Activated CD4-positive, alpha-beta T cell treated with anti-CD3 and anti-CD28 coated beads, Interleukin-2, amount 10 ng/mL, durations not matched to agents 24 days and 14 days (primary cell): ENCODE measurements around the gene SYCP2L. TPM values are rescaled to one million over a fixed set of nuclear protein-coding genes. Genes with fewer than 3 reads are reported as not detected.
"Not testable (repeated sequence)": the region's sequence is repeated elsewhere in the genome, so short reads cannot be mapped to it uniquely, and the experiment has no call there.

Experiments
- DNase-seq: peaks from one replicate; pipeline ENCODE4 v3.0.0; 2022
- H3K27ac Mint-ChIP-seq: one replicate; pipeline ENCODE4 v1.8.0; 2022; ENCODE audit warnings: mild to moderate bottlenecking, mixed read lengths
- H3K27me3 Mint-ChIP-seq: one replicate; pipeline ENCODE4 v1.8.0; 2022; ENCODE audit warnings: mixed read lengths
- H3K36me3 Mint-ChIP-seq: one replicate; pipeline ENCODE4 v1.8.0; 2022; ENCODE audit warnings: low read depth, mild to moderate bottlenecking, mixed read lengths
- H3K4me1 Mint-ChIP-seq: one replicate; pipeline ENCODE4 v1.8.0; 2021; ENCODE audit warnings: mixed read lengths
- H3K4me3 Mint-ChIP-seq: one replicate; pipeline ENCODE4 v1.8.0; 2022; ENCODE audit warnings: mild to moderate bottlenecking, moderate library complexity, mixed read lengths
- H3K9me3 Mint-ChIP-seq: one replicate; pipeline ENCODE4 v1.8.0; 2021; ENCODE audit warnings: mixed read lengths
- intact Hi-C: fragments of 100-400 bp; cut with micrococcal nuclease; formaldehyde crosslinking; loops from one replicate; pipeline ENCODE4 v1.15.1; 2023
- total RNA-seq: library from RNA; stranded (reverse); gene quantifications from 2 replicates; pipeline ENCODE4 v1.2.3, GENCODE V29; 2022

The SYCP2L gene
- total RNA-seq, 1 donor from 2014 or later: not detected

GRCh38 chr6:10979603-10980002 is 92.8 kb downstream of the SYCP2L start:
- no peaks in the 10 kb centered on the region for H3K27me3 Mint-ChIP-seq
- DNase-seq: no peak
- no peaks in the 10 kb centered on the region for H3K4me1 Mint-ChIP-seq
- H3K36me3 Mint-ChIP-seq: no peaks in the 10 kb centered on the region
- intact Hi-C loops: no loop called here
- no peak overlapping the region for H3K4me3 Mint-ChIP-seq
- no peaks in the 10 kb centered on the region for H3K9me3 Mint-ChIP-seq
- no peak overlapping the region for H3K27ac Mint-ChIP-seq

- intact Hi-C loops: no loop called here
- no peak overlapping the region for H3K4me3 Mint-ChIP-seq
- no peaks in the 10 kb centered on the region for H3K36me3 Mint-ChIP-seq
- H3K27me3 Mint-ChIP-seq: no peaks in the 10 kb centered on the region
- no peak for DNase-seq
- H3K27ac Mint-ChIP-seq: no peak overlapping the region
- no peaks in the 10 kb centered on the region for H3K9me3 Mint-ChIP-seq
- H3K4me1 Mint-ChIP-seq: no peaks in the 10 kb centered on the region
These were observed 94.6 kb downstream of the SYCP2L start for GRCh38 chr6:10981409-10981808.

GRCh38 chr6:10984959-10985358 is 98.1 kb downstream of the SYCP2L start:
- H3K27me3 Mint-ChIP-seq, intact Hi-C loops, H3K4me3 Mint-ChIP-seq, H3K36me3 Mint-ChIP-seq, H3K4me1 Mint-ChIP-seq, H3K27ac Mint-ChIP-seq, H3K9me3 Mint-ChIP-seq, DNase-seq: not testable (repeated sequence)

GRCh38 chr6:10989587-10989986 is 102.7 kb downstream of the SYCP2L start:
- intact Hi-C loops: no loop called here
- peak; percentile 37 for DNase-seq
- H3K36me3 Mint-ChIP-seq: no peaks in the 10 kb centered on the region
- no peaks in the 10 kb centered on the region for H3K9me3 Mint-ChIP-seq
- H3K27me3 Mint-ChIP-seq: peaks cover 4% of the 10 kb centered on the region
- no peak overlapping the region for H3K4me3 Mint-ChIP-seq
- H3K27ac Mint-ChIP-seq: no peak overlapping the region
- no peaks in the 10 kb centered on the region for H3K4me1 Mint-ChIP-seq

- Mint-ChIP-seq H3K4me3 (no peak overlapping the region), H3K4me1 (no peaks in the 10 kb centered on the region), H3K36me3 (no peaks in the 10 kb centered on the region), H3K27ac (no peak overlapping the region), H3K27me3 (peaks cover 4% of the 10 kb centered on the region), H3K9me3 (no peaks in the 10 kb centered on the region)
- intact Hi-C loops: no loop called here
- no peak for DNase-seq
These were observed 104.3 kb downstream of the SYCP2L start for GRCh38 chr6:10991115-10991514.

GRCh38 chr6:10993896-10994295 is 107.0 kb downstream of the SYCP2L start:
- Mint-ChIP-seq H3K27me3 (peaks cover 4% of the 10 kb centered on the region), H3K4me3 (no peak overlapping the region), H3K27ac (no peak overlapping the region), H3K4me1 (no peaks in the 10 kb centered on the region), H3K9me3 (no peaks in the 10 kb centered on the region), H3K36me3 (no peaks in the 10 kb centered on the region)
- no peak for DNase-seq
- intact Hi-C loops: no loop called here

- H3K9me3 Mint-ChIP-seq: no peaks in the 10 kb centered on the region
- no peak overlapping the region for H3K27ac Mint-ChIP-seq
- peak; percentile 29 for DNase-seq
- no peak overlapping the region for H3K4me3 Mint-ChIP-seq
- no peaks in the 10 kb centered on the region for H3K4me1 Mint-ChIP-seq
- no peaks in the 10 kb centered on the region for H3K36me3 Mint-ChIP-seq
- peaks cover 8% of the 10 kb centered on the region for H3K27me3 Mint-ChIP-seq
- intact Hi-C loops: no loop called here
These were observed 108.4 kb downstream of the SYCP2L start for GRCh38 chr6:10995114-10995707.

- H3K9me3 Mint-ChIP-seq: no peaks in the 10 kb centered on the region
- H3K4me3 Mint-ChIP-seq: no peak overlapping the region
- intact Hi-C loops: no loop called here
- H3K27ac Mint-ChIP-seq: no peak overlapping the region
- H3K36me3 Mint-ChIP-seq: no peaks in the 10 kb centered on the region
- peaks cover 10% of the 10 kb centered on the region for H3K27me3 Mint-ChIP-seq
- no peaks in the 10 kb centered on the region for H3K4me1 Mint-ChIP-seq
- DNase-seq: no peak
These were observed 113.1 kb downstream of the SYCP2L start for GRCh38 chr6:10999994-11000393.

- intact Hi-C loops: no loop called here
- no peak overlapping the region for H3K27ac Mint-ChIP-seq
- no peaks in the 10 kb centered on the region for H3K9me3 Mint-ChIP-seq
- H3K36me3 Mint-ChIP-seq: no peaks in the 10 kb centered on the region
- no peak for DNase-seq
- peaks cover 10% of the 10 kb centered on the region for H3K27me3 Mint-ChIP-seq
- no peaks in the 10 kb centered on the region for H3K4me1 Mint-ChIP-seq
- H3K4me3 Mint-ChIP-seq: no peak overlapping the region
These were observed 115.3 kb downstream of the SYCP2L start for GRCh38 chr6:11002176-11002575.

- DNase-seq, H3K27me3 Mint-ChIP-seq, H3K9me3 Mint-ChIP-seq, intact Hi-C loops, H3K4me3 Mint-ChIP-seq, H3K27ac Mint-ChIP-seq, H3K36me3 Mint-ChIP-seq, H3K4me1 Mint-ChIP-seq: not testable (repeated sequence)
These were observed 116.4 kb downstream of the SYCP2L start for GRCh38 chr6:11003297-11003696.

- no peaks in the 10 kb centered on the region for H3K4me1 Mint-ChIP-seq
- H3K27me3 Mint-ChIP-seq: peaks cover 7% of the 10 kb centered on the region
- H3K36me3 Mint-ChIP-seq: no peaks in the 10 kb centered on the region
- H3K27ac Mint-ChIP-seq: no peak overlapping the region
- no peak overlapping the region for H3K4me3 Mint-ChIP-seq
- H3K9me3 Mint-ChIP-seq: no peaks in the 10 kb centered on the region
- DNase-seq: no peak
- intact Hi-C loops: no loop called here
These were observed 119.2 kb downstream of the SYCP2L start for GRCh38 chr6:11006061-11006460.

GRCh38 chr6:11007715-11008608 is 121.1 kb downstream of the SYCP2L start:
- no peaks in the 10 kb centered on the region for H3K36me3 Mint-ChIP-seq

GRCh38 chr6:11008821-11009220 is 122.0 kb downstream of the SYCP2L start:
- peaks cover 11% of the 10 kb centered on the region for H3K27me3 Mint-ChIP-seq
- no peak for DNase-seq
- intact Hi-C loops: no loop called here

More at GRCh38 chr6:11007715-11008608, 121.1 kb downstream of the SYCP2L start:
- intact Hi-C loops: no loop called here
- no peaks in the 10 kb centered on the region for H3K9me3 Mint-ChIP-seq
- no peak overlapping the region for H3K4me3 Mint-ChIP-seq
- H3K27ac Mint-ChIP-seq: no peak overlapping the region
- no peak for DNase-seq
- H3K4me1 Mint-ChIP-seq: no peaks in the 10 kb centered on the region
- peaks cover 4% of the 10 kb centered on the region for H3K27me3 Mint-ChIP-seq

GRCh38 chr6:11009353-11009752 is 122.5 kb downstream of the SYCP2L start:
- Mint-ChIP-seq H3K4me1 (no peaks in the 10 kb centered on the region), H3K27me3 (peaks cover 13% of the 10 kb centered on the region), H3K27ac (no peak overlapping the region), H3K9me3 (no peaks in the 10 kb centered on the region), H3K4me3 (no peak overlapping the region), H3K36me3 (no peaks in the 10 kb centered on the region)
- no peak for DNase-seq
- intact Hi-C loops: no loop called here

More at GRCh38 chr6:11008821-11009220, 122.0 kb downstream of the SYCP2L start:
- H3K9me3 Mint-ChIP-seq: no peaks in the 10 kb centered on the region
- no peak overlapping the region for H3K27ac Mint-ChIP-seq
- no peaks in the 10 kb centered on the region for H3K36me3 Mint-ChIP-seq
- H3K4me3 Mint-ChIP-seq: no peak overlapping the region
- no peaks in the 10 kb centered on the region for H3K4me1 Mint-ChIP-seq
